A172 (cell line): Measurements from ENCODE around the gene RAB3IL1. TPM values are rescaled to one million over a fixed set of nuclear protein-coding genes. Genes with fewer than 3 reads are reported as not detected.

Experiments
- DNase-seq: peaks from one replicate; pipeline ENCODE4 v3.0.0-alpha.2; 2015; ENCODE audit warnings: low spot score
- total RNA-seq: library from RNA; depleted of rRNA; stranded (reverse); fragments of >200 nt; shearing (Covaris generic); gene quantifications from 2 replicates; pipeline ENCODE4 v1.2.3, GENCODE V29; 2014; rRNA removed

RAB3IL1 gene
- total RNA-seq, 1 experiment from 2014 or later = 2.4 TPM

GRCh38 chr11:61847914-61848581, 69.3 kb downstream of the RAB3IL1 start:
- no peak for DNase-seq

Other genes with a start within 250 kb of the RAB3IL1 start
- 0.09 and 1.2 TPM in 2 replicates for gene DAGLA, start 237.2 kb downstream of the RAB3IL1 start, total RNA-seq
- 0.98 and 1.4 TPM in 2 replicates for gene MYRF, start 164.9 kb downstream of the RAB3IL1 start, total RNA-seq
- 78.1 and 115 TPM in 2 replicates for gene TMEM258, start 125.0 kb downstream of the RAB3IL1 start, total RNA-seq
- 131 and 139 TPM in 2 replicates for gene FEN1, start 124.7 kb downstream of the RAB3IL1 start, total RNA-seq
- gene FADS1, start 100.6 kb downstream of the RAB3IL1 start, total RNA-seq = 55.3 and 84.2 TPM in 2 replicates
- gene FADS2, start 89.3 kb downstream of the RAB3IL1 start, total RNA-seq = 151 and 340 TPM in 2 replicates
- 139 and 190 TPM in 2 replicates for gene FADS3, start 26.0 kb downstream of the RAB3IL1 start, total RNA-seq
- gene BEST1, start 32.8 kb upstream of the RAB3IL1 start, total RNA-seq = 0.79 and 1.00 TPM in 2 replicates
- 511 and 651 TPM in 2 replicates for gene FTH1, start 50.1 kb upstream of the RAB3IL1 start, total RNA-seq
- 52.5 and 66.1 TPM in 2 replicates for gene INCENP, start 206.4 kb upstream of the RAB3IL1 start, total RNA-seq